OCI-LY7 (cell line): Measurements from ENCODE around the gene STKLD1. TPM values are rescaled to one million over a fixed set of nuclear protein-coding genes. Genes with fewer than 3 reads are reported as not detected.

ENCODE experiments used
- BruUV-seq: library from RNA; stranded (reverse); fragments of 400-500 nt; replicated peaks from 2 replicates; lab custom pipeline; 2021; lab: Mats Ljungman, UMichigan
- CTCF ChIA-PET: fragments of 300-600 bp; sonication (Branson Sonifier 250); formaldehyde crosslinking; loops from one replicate; lab custom pipeline; 2022; ENCODE audit warnings: antibody characterized with exemption; ENCODE audit not compliant: unreplicated experiment; lab: Charles Lee
- POLR2A ChIA-PET: fragments of 300-600 bp; sonication (Branson Sonifier 250); formaldehyde crosslinking; loops from one replicate; lab custom pipeline; 2022; ENCODE audit warnings: antibody characterized with exemption; lab: Charles Lee
- DNase-seq: peaks from one replicate; pipeline ENCODE4 v3.0.0-alpha.2; 2015; ENCODE audit warnings: low spot score
- H2AFZ ChIP-seq: fragments of 200-600 bp; sonication (generic), shearing (Covaris generic); 2 replicates; pipeline ENCODE4 v1.6.1; 2014; ENCODE audit warnings: mild to moderate bottlenecking, antibody characterized with exemption, low read length, moderate library complexity
- H3K27ac ChIP-seq: fragments of 200-600 bp; sonication (generic); 2 replicates; pipeline ENCODE4 v1.5.1; 2014; ENCODE audit warnings: mixed run types, low read depth, mild to moderate bottlenecking, moderate library complexity, low read length, inconsistent platforms; ENCODE audit not compliant: poor library complexity, severe bottlenecking
- H3K36me3 ChIP-seq: fragments of 200-600 bp; sonication (generic); 2 replicates; pipeline ENCODE4 v1.6.1; 2014; ENCODE audit warnings: mild to moderate bottlenecking, antibody characterized with exemption, low read length, moderate library complexity, mixed read lengths; ENCODE audit not compliant: insufficient read depth
- H3K4me1 ChIP-seq: fragments of 200-600 bp; sonication (generic); 2 replicates; pipeline ENCODE4 v1.5.1; 2014; ENCODE audit warnings: mild to moderate bottlenecking, low read length; ENCODE audit not compliant: insufficient read depth, poor library complexity, severe bottlenecking
- H3K4me2 ChIP-seq: fragments of 200-600 bp; sonication (generic); 2 replicates; pipeline ENCODE4 v1.6.1; 2014; ENCODE audit warnings: mild to moderate bottlenecking, low read length
- H3K4me3 ChIP-seq: fragments of 200-600 bp; sonication (generic); 2 replicates; pipeline ENCODE4 v1.5.1; 2014; ENCODE audit warnings: mild to moderate bottlenecking, low read depth, low read length; ENCODE audit not compliant: poor library complexity, severe bottlenecking
- H3K79me2 ChIP-seq: fragments of 200-600 bp; sonication (generic); 2 replicates; pipeline ENCODE4 v1.6.1; 2016; ENCODE audit warnings: low read depth, mild to moderate bottlenecking, low read length, moderate library complexity, mixed read lengths; ENCODE audit not compliant: insufficient read depth
- H3K9me2 ChIP-seq: fragments of 200-600 bp; sonication (generic); 2 replicates; pipeline ENCODE4 v1.6.1; 2016; ENCODE audit warnings: mild to moderate bottlenecking, low read length, mixed read lengths; ENCODE audit not compliant: insufficient read depth
- H3K9me3 ChIP-seq: fragments of 200-600 bp; sonication (generic); 2 replicates; pipeline ENCODE4 v1.6.1; 2014; ENCODE audit warnings: mild to moderate bottlenecking, mixed run types, low read length, mixed read lengths
- H4K20me1 ChIP-seq: fragments of 200-600 bp; sonication (generic); 2 replicates; pipeline ENCODE4 v1.6.1; 2014; ENCODE audit warnings: mild to moderate bottlenecking, antibody characterized with exemption, low read length, moderate library complexity, mixed read lengths; ENCODE audit not compliant: insufficient read depth
- CTCF ChIP-seq: fragments of 200-600 bp; sonication (generic); conservative IDR thresholded peaks from 2 replicates; pipeline ENCODE4 v1.5.1; 2014; ENCODE audit warnings: mild to moderate bottlenecking, antibody characterized with exemption, low read length, moderate library complexity, mixed read lengths
- EZH2phosphoT487 ChIP-seq: fragments of 200-600 bp; sonication (generic); IDR thresholded peaks from 2 replicates; pipeline ENCODE4 v1.6.1; 2018; ENCODE audit warnings: low read depth, borderline replicate concordance, mild to moderate bottlenecking, mixed run types, antibody characterized with exemption, low read length, moderate library complexity, mixed read lengths
- intact Hi-C: fragments of 100-400 bp; cut with micrococcal nuclease; formaldehyde crosslinking; loops from one replicate; pipeline ENCODE4 v1.10.0; 2022; ENCODE audit not compliant: unreplicated experiment
- total RNA-seq, 2 experiments: library from RNA; depleted of rRNA in 1 of 2; stranded (reverse); fragments of >200 nt in 1 of 2; shearing (Covaris generic) in 1 of 2; gene quantifications; 2 replicates each; pipeline ENCODE4 v1.2.3, GENCODE V29; 2014 to 2022

Gene STKLD1
- total RNA-seq, 2 experiments from 2014 or later, result 1.4 to 1.7 TPM

GRCh38 chr9:133433351-133433843, 57.2 kb downstream of the STKLD1 start:
- CTCF ChIA-PET, result no interaction called here
- POLR2A ChIA-PET, result no interaction called here
- H3K4me1 ChIP-seq, result no peaks in the 10 kb centered on the region
- H3K36me3 ChIP-seq, result no peaks in the 10 kb centered on the region
- BruUV-seq, result no TSS peak
- intact Hi-C loops, result no loop called here
- no peak overlapping the region for H2AFZ ChIP-seq
- no peaks in the 10 kb centered on the region for H4K20me1 ChIP-seq
- no peaks in the 10 kb centered on the region for H3K9me3 ChIP-seq
- no peak overlapping the region for H3K4me2 ChIP-seq
- H3K4me3 ChIP-seq, result no peak overlapping the region
- TF ChIP-seq EZH2phosphoT487, result no peak
- peak; percentile 30; the same call in 1 of the 2 replicates for TF ChIP-seq CTCF
- no peaks in the 10 kb centered on the region for H3K9me2 ChIP-seq
- H3K27ac ChIP-seq, result no peak overlapping the region
- no peaks in the 10 kb centered on the region for H3K79me2 ChIP-seq
- no peak for DNase-seq

- Histone ChIP-seq H3K9me3 (no peaks in the 10 kb centered on the region), H2AFZ (no peak overlapping the region), H4K20me1 (no peaks in the 10 kb centered on the region), H3K36me3 (no peaks in the 10 kb centered on the region), H3K79me2 (no peaks in the 10 kb centered on the region), H3K4me2 (no peak overlapping the region), H3K27ac (no peak overlapping the region), H3K4me3 (no peak overlapping the region), H3K9me2 (no peaks in the 10 kb centered on the region), H3K4me1 (peaks cover 5% of the 10 kb centered on the region)
- BruUV-seq, result no TSS peak
- ChIA-PET POLR2A (no interaction called here), CTCF (no interaction called here)
- TF ChIP-seq CTCF (no peak), EZH2phosphoT487 (no peak)
- intact Hi-C loops, result no loop called here
- DNase-seq, result no peak
These were observed 60.5 kb downstream of the STKLD1 start for GRCh38 chr9:133436681-133437080.

GRCh38 chr9:133437753-133438531, 61.8 kb downstream of the STKLD1 start:
- Histone ChIP-seq H3K36me3 (no peaks in the 10 kb centered on the region), H3K9me3 (no peaks in the 10 kb centered on the region), H3K79me2 (no peaks in the 10 kb centered on the region), H2AFZ (no peak overlapping the region), H3K4me3 (no peak overlapping the region), H3K27ac (no peak overlapping the region), H3K4me1 (peaks cover 9% of the 10 kb centered on the region), H4K20me1 (no peaks in the 10 kb centered on the region), H3K4me2 (no peak overlapping the region), H3K9me2 (no peaks in the 10 kb centered on the region)
- intact Hi-C loops, result no loop called here
- DNase-seq, result peak; percentile 47
- no peak for TF ChIP-seq EZH2phosphoT487
- TF ChIP-seq CTCF, result peak; percentile 74
- POLR2A ChIA-PET, result no interaction called here
- no TSS peak for BruUV-seq
- CTCF ChIA-PET, result no interaction called here
